Psoas muscle (tissue), 8 donors: Measurements from ENCODE around the gene ZDHHC18. TPM values are rescaled to one million over a fixed set of nuclear protein-coding genes. Genes with fewer than 3 reads are reported as not detected.

Experiments
- ATAC-seq, 4 donors: fragments of 200-7000 bp; cut with Tn5 transposase; one replicate each; pipeline ENCODE4 v1.9.1; 2020; ENCODE audit warnings: moderate library complexity in 3 of 4, mild to moderate bottlenecking in 2 of 4
- DNase-seq, 2 donors: peaks; one replicate each; pipeline ENCODE4 v3.0.0-alpha.2; 2020
- H3K27ac ChIP-seq: fragments of 200-600 bp; one replicate; pipeline ENCODE4 v1.8.0; 2022
- H3K27me3 ChIP-seq, 3 donors: fragments of 200-600 bp in 1 of 3; one replicate each; pipeline versions ENCODE4 v1.6.1 to v1.8.0; 2013 to 2022; ENCODE audit warnings: low read length in 2 of 3, mild to moderate bottlenecking in 2 of 3, moderate library complexity in 1 of 3; ENCODE audit not compliant: insufficient read depth in 3 of 3
- H3K36me3 ChIP-seq, 2 donors: fragments of 200-600 bp in 1 of 2; one replicate each; pipeline versions ENCODE4 v1.6.1 to v1.8.0; 2013 to 2022; ENCODE audit warnings: low read depth in 1 of 2, mild to moderate bottlenecking in 1 of 2, moderate library complexity in 1 of 2; ENCODE audit not compliant: insufficient read depth in 1 of 2
- H3K4me1 ChIP-seq: fragments of 200-600 bp; one replicate; pipeline ENCODE4 v1.8.0; 2022
- H3K4me3 ChIP-seq: fragments of 200-600 bp; one replicate; pipeline ENCODE4 v1.8.0; 2022; ENCODE audit warnings: mild to moderate bottlenecking
- H3K9me3 ChIP-seq: fragments of 200-600 bp; one replicate; pipeline ENCODE4 v1.8.0; 2022
- WGBS, 3 donors: extraction: QIAGEN DNeasy Blood & Tissue Kit; methylation state at CpG; one replicate each; pipeline versions ENCODE4 v1.1.6 to v1.1.7; 2013; 5-methylcytosine and 5-hydroxymethylcytosine counted together
- intact Hi-C, 2 donors: fragments of 100-400 bp; cut with DNase I; formaldehyde crosslinking; loops; one replicate each; pipeline versions ENCODE4 v1.11.0 to v1.14.2; 2022
- long read RNA-seq, 2 donors: library from polyadenylated mRNA; unstranded; transcript quantifications; one replicate each; pipeline ENCODE4 v2.0.0, GENCODE V29; 2021
- polyA plus RNA-seq, 3 donors: library from polyadenylated mRNA; stranded (reverse); fragments of 200-250 nt; gene quantifications; one replicate each; pipeline ENCODE4 v1.2.3, GENCODE V29; 2013
- total RNA-seq, 4 donors: library from RNA; stranded (reverse); fragmentation: NEBNext Ultra II Directional in 2 of 4; extraction: Animal tissue kit (Norgen Biotek cat#: 25700) in 2 of 4; gene quantifications; one replicate each; pipeline versions ENCODE4 v1.2.1 to v1.2.4, GENCODE V29; 2021 to 2023
- TF ChIP-seq, protein P1 (sequence below): fragments of 200-600 bp; IDR thresholded peaks from one replicate; pipeline ENCODE4 v1.8.0; 2022; ENCODE audit warnings: antibody characterized with exemption
- donor health status: healthy with polysubstance abuse.
- donor health status: DM: no; HTN: no; CAD: no; lungs with moderate emphysema.
- donor health status: Bipolar disorder and iron deficiency.
- donor health status: healthy.
- donor health status: DM: yes; HTN: yes; CAD: no.
- donor health status: DM: no; HTN: no; CAD: no.
- donor health status: DM: no; HTN: no; CAD: no.
- donor health status: DM: yes; HTN: yes; CAD: no.

Gene ZDHHC18, protein sequence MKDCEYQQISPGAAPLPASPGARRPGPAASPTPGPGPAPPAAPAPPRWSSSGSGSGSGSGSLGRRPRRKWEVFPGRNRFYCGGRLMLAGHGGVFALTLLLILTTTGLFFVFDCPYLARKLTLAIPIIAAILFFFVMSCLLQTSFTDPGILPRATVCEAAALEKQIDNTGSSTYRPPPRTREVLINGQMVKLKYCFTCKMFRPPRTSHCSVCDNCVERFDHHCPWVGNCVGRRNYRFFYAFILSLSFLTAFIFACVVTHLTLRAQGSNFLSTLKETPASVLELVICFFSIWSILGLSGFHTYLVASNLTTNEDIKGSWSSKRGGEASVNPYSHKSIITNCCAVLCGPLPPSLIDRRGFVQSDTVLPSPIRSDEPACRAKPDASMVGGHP
- 10 to 100 TPM in 3 of 4 donors, 1 to 10 TPM in 1; 9.9 to 16.9 (median 12.5) TPM for total RNA-seq
- polyA plus RNA-seq = 10 to 100 TPM in 1 of 3 donors, 1 to 10 TPM in 2; 7.7 to 11.3 (median 9.6) TPM
- long read RNA-seq, donor 1, full-length matches to known transcripts = 4 of 15 reads
- long read RNA-seq, donor 1, partial matches to known transcripts = 9 of 15 reads
- long read RNA-seq, donor 1, other reads (novel, unspliced or antisense) = 2 of 15 reads
- long read RNA-seq, donor 2, full-length matches to known transcripts = 4 of 17 reads
- long read RNA-seq, donor 2, partial matches to known transcripts = 7 of 17 reads
- long read RNA-seq, donor 2, other reads (novel, unspliced or antisense) = 6 of 17 reads

GRCh38 chr1:26826261-26827105 is at the start of gene ZDHHC18:
Gene ZDHHC18 (plus strand): TSS chr1:26826688. CDS start chr1:26826805, 117 bp downstream.
- intact Hi-C loops = no loop called here
- TF ChIP-seq, protein P1, sequence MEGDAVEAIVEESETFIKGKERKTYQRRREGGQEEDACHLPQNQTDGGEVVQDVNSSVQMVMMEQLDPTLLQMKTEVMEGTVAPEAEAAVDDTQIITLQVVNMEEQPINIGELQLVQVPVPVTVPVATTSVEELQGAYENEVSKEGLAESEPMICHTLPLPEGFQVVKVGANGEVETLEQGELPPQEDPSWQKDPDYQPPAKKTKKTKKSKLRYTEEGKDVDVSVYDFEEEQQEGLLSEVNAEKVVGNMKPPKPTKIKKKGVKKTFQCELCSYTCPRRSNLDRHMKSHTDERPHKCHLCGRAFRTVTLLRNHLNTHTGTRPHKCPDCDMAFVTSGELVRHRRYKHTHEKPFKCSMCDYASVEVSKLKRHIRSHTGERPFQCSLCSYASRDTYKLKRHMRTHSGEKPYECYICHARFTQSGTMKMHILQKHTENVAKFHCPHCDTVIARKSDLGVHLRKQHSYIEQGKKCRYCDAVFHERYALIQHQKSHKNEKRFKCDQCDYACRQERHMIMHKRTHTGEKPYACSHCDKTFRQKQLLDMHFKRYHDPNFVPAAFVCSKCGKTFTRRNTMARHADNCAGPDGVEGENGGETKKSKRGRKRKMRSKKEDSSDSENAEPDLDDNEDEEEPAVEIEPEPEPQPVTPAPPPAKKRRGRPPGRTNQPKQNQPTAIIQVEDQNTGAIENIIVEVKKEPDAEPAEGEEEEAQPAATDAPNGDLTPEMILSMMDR = peak; percentile 59
- peaks cover 0 to 8% of the 10 kb centered on the region in 2 donors for H3K36me3 ChIP-seq

GRCh38 chr1:26779098-26779668 is 47.3 kb upstream of the ZDHHC18 start:
- H3K27me3 ChIP-seq = no peaks in the 10 kb centered on the region
- H3K4me1 ChIP-seq = peaks cover 17% of the 10 kb centered on the region
- no peak for ATAC-seq
- no peak overlapping the region for H3K27ac ChIP-seq
- peaks cover 17 to 79% of the 10 kb centered on the region in 2 donors for H3K36me3 ChIP-seq
- TF ChIP-seq, protein P1 = no peak
- DNase-seq = no peak
- H3K4me3 ChIP-seq = no peak overlapping the region
- intact Hi-C loops = no loop called here
- WGBS, 3 donors = 80 to 83% (median 80%) methylated on average over 11 of the region's 11 CpGs
- no peaks in the 10 kb centered on the region for H3K9me3 ChIP-seq

More at GRCh38 chr1:26826261-26827105, at the start of gene ZDHHC18:
- no peaks in the 10 kb centered on the region for H3K27me3 ChIP-seq
- peaks cover 18% of the 10 kb centered on the region for H3K4me1 ChIP-seq
- ATAC-seq (peak; percentile 89 to 95 (median 92)), DNase-seq (peak; percentile 79 to 85)
- 1 to 2% (median 1%) methylated on average over 37 to 103 of the region's 107 CpGs for WGBS, 3 donors
- H3K27ac ChIP-seq = peak within 1 kb of the TSS; percentile 71
- no peaks in the 10 kb centered on the region for H3K9me3 ChIP-seq
- peak within 1 kb of the TSS; percentile 80 for H3K4me3 ChIP-seq

GRCh38 chr1:26780344-26780957 is 46.0 kb upstream of the ZDHHC18 start:
- intact Hi-C loops = no loop called here
- peak in 1 of 2 donors; percentile 52 for DNase-seq
- H3K9me3 ChIP-seq = no peaks in the 10 kb centered on the region
- 78 to 90% (median 81%) methylated on average over 21 of the region's 21 CpGs for WGBS, 3 donors
- H3K27ac ChIP-seq = no peak overlapping the region
- no peaks in the 10 kb centered on the region for H3K27me3 ChIP-seq
- no peak overlapping the region for H3K4me3 ChIP-seq
- peaks cover 17% of the 10 kb centered on the region for H3K4me1 ChIP-seq
- ATAC-seq = no peak
- peaks cover 11 to 66% of the 10 kb centered on the region in 2 donors for H3K36me3 ChIP-seq
- TF ChIP-seq, protein P1 = no peak

DNA sequence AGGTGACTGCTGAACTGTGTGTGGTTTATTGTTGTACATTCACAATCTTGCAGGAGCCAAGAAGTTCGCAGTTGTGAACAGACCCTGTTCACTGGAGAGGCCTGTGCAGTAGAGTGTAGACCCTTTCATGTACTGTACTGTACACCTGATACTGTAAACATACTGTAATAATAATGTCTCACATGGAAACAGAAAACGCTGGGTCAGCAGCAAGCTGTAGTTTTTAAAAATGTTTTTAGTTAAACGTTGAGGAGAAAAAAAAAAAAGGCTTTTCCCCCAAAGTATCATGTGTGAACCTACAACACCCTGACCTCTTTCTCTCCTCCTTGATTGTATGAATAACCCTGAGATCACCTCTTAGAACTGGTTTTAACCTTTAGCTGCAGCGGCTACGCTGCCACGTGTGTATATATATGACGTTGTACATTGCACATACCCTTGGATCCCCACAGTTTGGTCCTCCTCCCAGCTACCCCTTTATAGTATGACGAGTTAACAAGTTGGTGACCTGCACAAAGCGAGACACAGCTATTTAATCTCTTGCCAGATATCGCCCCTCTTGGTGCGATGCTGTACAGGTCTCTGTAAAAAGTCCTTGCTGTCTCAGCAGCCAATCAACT is 45.2 kb upstream of the ZDHHC18 start:
- intact Hi-C loops = no loop called here
- Histone ChIP-seq H3K36me3 (peaks cover 11 to 58% of the 10 kb centered on the region in 2 donors), H3K27me3 (no peaks in the 10 kb centered on the region), H3K4me1 (peaks cover 18% of the 10 kb centered on the region), H3K4me3 (no peak overlapping the region), H3K27ac (no peak overlapping the region), H3K9me3 (no peaks in the 10 kb centered on the region)
- WGBS, 3 donors = 80 to 81% (median 81%) methylated on average over 11 of the region's 11 CpGs
- TF ChIP-seq, protein P1 = no peak
- ATAC-seq (no peak), DNase-seq (no peak)
